Suppressor macrophage treated with lipopolysaccharide for 4 hours (primary cell): ENCODE data around the gene OTOP3.

Experiments
- DNase-seq: peaks from one replicate; pipeline ENCODE4 v3.0.0-alpha.2; 2020

Gene OTOP3

GRCh38 chr17:74917430-74917829 lies 18.3 kb upstream of the OTOP3 start:
- DNase-seq: peak; percentile 36

- no peak for DNase-seq
Observed at GRCh38 chr17:74918906-74919305, 16.8 kb upstream of the OTOP3 start.

GRCh38 chr17:74919440-74920305 lies 16.0 kb upstream of the OTOP3 start:
- DNase-seq: peak; percentile 31

- DNase-seq: no peak
Observed at GRCh38 chr17:74920306-74920620, 15.4 kb upstream of the OTOP3 start.

GRCh38 chr17:74920642-74921025 lies 15.1 kb upstream of the OTOP3 start:
- no peak for DNase-seq

GRCh38 chr17:74921026-74921681 lies 14.5 kb upstream of the OTOP3 start:
- no peak for DNase-seq

- DNase-seq: no peak
Observed at GRCh38 chr17:74921769-74922168, 13.9 kb upstream of the OTOP3 start.

- no peak for DNase-seq
Observed at GRCh38 chr17:74922172-74922571, 13.5 kb upstream of the OTOP3 start.

- no peak for DNase-seq
Observed at GRCh38 chr17:74922694-74923537, 12.8 kb upstream of the OTOP3 start, which contains the start of gene USH1G. Gene USH1G, minus strand, starts transcription at chr17:74923255. Its CDS starts 182 bp downstream, at chr17:74923073.

GRCh38 chr17:74923538-74924249 lies 12.0 kb upstream of the OTOP3 start:
- DNase-seq: peak; percentile 82

- DNase-seq: peak; percentile 70
Observed at GRCh38 chr17:74924250-74924948, 11.3 kb upstream of the OTOP3 start, which contains the start of gene OTOP2. Gene OTOP2, plus strand, starts transcription at chr17:74924273. Its CDS starts 360 bp downstream, at chr17:74924633.

GRCh38 chr17:74925242-74925641 lies 10.5 kb upstream of the OTOP3 start:
- DNase-seq: no peak

GRCh38 chr17:74928786-74929185 lies 6.9 kb upstream of the OTOP3 start:
- no peak for DNase-seq

GRCh38 chr17:74930535-74931036 lies 5.1 kb upstream of the OTOP3 start:
- DNase-seq: no peak

- DNase-seq: no peak
Observed at GRCh38 chr17:74935048-74935447, 650 bp upstream of the OTOP3 start.

GRCh38 chr17:74936470-74936799 lies 737 bp downstream of the OTOP3 start:
- DNase-seq: no peak

- no peak for DNase-seq
Observed at GRCh38 chr17:74937064-74938051, 1.7 kb downstream of the OTOP3 start.

- no peak for DNase-seq
Observed at GRCh38 chr17:74938194-74938950, 2.7 kb downstream of the OTOP3 start.

GRCh38 chr17:74939534-74939933 lies 3.8 kb downstream of the OTOP3 start:
- no peak for DNase-seq
